Gastroesophageal sphincter (tissue), 3 donors: Measurements from ENCODE around the gene PXDC1.

ENCODE experiments used
- EP300 ChIP-seq: sonication (generic); formaldehyde crosslinking; IDR thresholded peaks from one replicate; pipeline ENCODE4 v1.6.1; 2017; ENCODE audit warnings: antibody characterized with exemption, mild to moderate bottlenecking
- POLR2A ChIP-seq, 2 donors: fragments of 450-650 bp; IDR thresholded peaks; one replicate each; pipeline ENCODE4 v1.6.1; 2017; ENCODE audit warnings: antibody characterized with exemption in 2 of 2, mild to moderate bottlenecking in 2 of 2, moderate library complexity in 1 of 2
- POLR2AphosphoS5 ChIP-seq: sonication (generic); formaldehyde crosslinking; IDR thresholded peaks from one replicate; pipeline ENCODE4 v1.6.1; 2017; ENCODE audit warnings: antibody characterized with exemption
- TF ChIP-seq, protein P1 (sequence below), 4 experiments: fragments of 200-600 bp in 2 of 4; fragments of 450-650 bp in 2 of 4; sonication (generic) in 1 of 4; IDR thresholded peaks; one replicate each; pipeline ENCODE4 v1.5.1; 2017 to 2019; ENCODE audit warnings: antibody characterized with exemption in 4 of 4, mild to moderate bottlenecking in 2 of 4, moderate library complexity in 2 of 4

DNA sequence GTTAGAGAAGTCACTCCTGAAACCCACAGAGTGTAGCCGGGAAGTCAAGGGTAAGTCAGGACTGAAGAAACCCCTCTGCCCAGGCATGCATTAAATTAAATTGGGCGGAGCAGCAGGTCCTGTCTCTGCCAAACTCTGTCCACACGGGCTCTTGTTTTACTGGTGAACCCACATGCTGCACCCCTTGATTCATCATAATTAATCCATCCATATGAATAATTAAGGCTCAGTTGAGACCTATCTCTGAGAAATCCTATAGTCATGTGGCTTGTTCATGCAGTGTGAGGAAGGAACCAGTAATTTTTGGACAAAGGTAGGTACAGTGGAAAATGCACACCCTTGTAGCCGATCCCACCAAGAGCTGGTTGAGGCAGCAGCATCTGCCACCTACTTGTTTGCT is 43.0 kb downstream of the PXDC1 start:
- TF ChIP-seq POLR2AphosphoS5: no peak
- TF ChIP-seq, protein P1, sequence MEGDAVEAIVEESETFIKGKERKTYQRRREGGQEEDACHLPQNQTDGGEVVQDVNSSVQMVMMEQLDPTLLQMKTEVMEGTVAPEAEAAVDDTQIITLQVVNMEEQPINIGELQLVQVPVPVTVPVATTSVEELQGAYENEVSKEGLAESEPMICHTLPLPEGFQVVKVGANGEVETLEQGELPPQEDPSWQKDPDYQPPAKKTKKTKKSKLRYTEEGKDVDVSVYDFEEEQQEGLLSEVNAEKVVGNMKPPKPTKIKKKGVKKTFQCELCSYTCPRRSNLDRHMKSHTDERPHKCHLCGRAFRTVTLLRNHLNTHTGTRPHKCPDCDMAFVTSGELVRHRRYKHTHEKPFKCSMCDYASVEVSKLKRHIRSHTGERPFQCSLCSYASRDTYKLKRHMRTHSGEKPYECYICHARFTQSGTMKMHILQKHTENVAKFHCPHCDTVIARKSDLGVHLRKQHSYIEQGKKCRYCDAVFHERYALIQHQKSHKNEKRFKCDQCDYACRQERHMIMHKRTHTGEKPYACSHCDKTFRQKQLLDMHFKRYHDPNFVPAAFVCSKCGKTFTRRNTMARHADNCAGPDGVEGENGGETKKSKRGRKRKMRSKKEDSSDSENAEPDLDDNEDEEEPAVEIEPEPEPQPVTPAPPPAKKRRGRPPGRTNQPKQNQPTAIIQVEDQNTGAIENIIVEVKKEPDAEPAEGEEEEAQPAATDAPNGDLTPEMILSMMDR (IDR thresholded peaks at IDR 0.05): no peak
- no peak for TF ChIP-seq POLR2A (IDR thresholded peaks at IDR 0.05)
- no peak for TF ChIP-seq EP300
